22Rv1 (cell line): ENCODE results near the gene CDC14A.

Experiments
- CTCF ChIP-seq: fragments of 450-650 bp; IDR thresholded peaks from 2 replicates; pipeline ENCODE4 v1.5.1; 2017; ENCODE audit warnings: mild to moderate bottlenecking
- ZFX ChIP-seq: fragments of 450-650 bp; IDR thresholded peaks from 2 replicates; pipeline ENCODE4 v1.6.1; 2017; ENCODE audit warnings: antibody characterized with exemption, borderline replicate concordance

DNA sequence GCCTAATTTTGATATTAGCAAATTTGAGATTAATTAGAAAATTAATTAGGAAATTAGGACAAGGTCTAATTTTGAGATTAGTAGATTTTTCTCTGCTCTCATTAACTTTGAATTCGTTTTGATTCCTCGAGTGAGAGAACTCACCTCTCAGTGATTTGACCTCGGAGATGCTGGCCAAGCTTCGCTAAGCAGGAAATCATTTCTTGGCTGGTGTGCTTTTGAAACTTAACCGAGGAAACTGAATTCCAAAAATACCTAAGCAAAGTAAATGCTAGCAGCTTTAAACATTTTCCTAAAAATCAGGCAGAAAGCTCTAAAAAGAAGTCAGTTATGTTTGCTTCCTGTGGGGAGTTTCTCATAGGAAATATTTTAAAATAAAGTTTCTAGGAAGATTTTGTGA is 34.9 kb downstream of the CDC14A start:
- TF ChIP-seq CTCF (no peak), ZFX (no peak)
